ENCODE measurements around the gene APBA1. TPM values are rescaled to one million over a fixed set of nuclear protein-coding genes. Genes with fewer than 3 reads are reported as not detected.

Gene APBA1
- total RNA-seq, 2 donors from 2014 or later, result 6.8 to 9.5 TPM

GRCh38 chr9:69400470-69400869 lies 271.7 kb downstream of the APBA1 start:
- DNase-seq (ENCODE audit: low spot score) (no peak), ATAC-seq (ENCODE audit: insufficient number of reproducible peaks, low FRiP score, low read depth) (no peak)
- Histone ChIP-seq H3K27me3 (replicated peaks; ENCODE audit: insufficient read depth) (no peaks in the 10 kb centered on the region), H3K9me3 (no peaks in the 10 kb centered on the region), H3K27ac (no peak overlapping the region), H3K36me3 (no peaks in the 10 kb centered on the region), H3K4me1 (ENCODE audit: control insufficient read depth in 1 of 2, low read depth in 2 of 2) (peaks cover 4 to 15% of the 10 kb centered on the region in 2 donors), H3K4me3 (no peak overlapping the region)
- TF ChIP-seq CTCF (IDR thresholded peaks at IDR 0.05), result no peak

GRCh38 chr9:69397384-69398214 lies 274.6 kb downstream of the APBA1 start:
- DNase-seq (ENCODE audit: low spot score) (no peak), ATAC-seq (ENCODE audit: insufficient number of reproducible peaks, low FRiP score, low read depth) (no peak)
- H3K27ac ChIP-seq, result no peak overlapping the region
- no peak for TF ChIP-seq CTCF (IDR thresholded peaks at IDR 0.05)
- peak overlapping the region; percentile 40 for H3K4me3 ChIP-seq
- peaks cover 4 to 22% of the 10 kb centered on the region in 2 donors for H3K4me1 ChIP-seq (ENCODE audit: control insufficient read depth in 1 of 2, low read depth in 2 of 2)
- H3K27me3 ChIP-seq (replicated peaks; ENCODE audit: insufficient read depth), result no peaks in the 10 kb centered on the region
- H3K9me3 ChIP-seq, result no peaks in the 10 kb centered on the region
- H3K36me3 ChIP-seq, result no peaks in the 10 kb centered on the region

GRCh38 chr9:69396759-69397158 lies 275.4 kb downstream of the APBA1 start:
- DNase-seq (ENCODE audit: low spot score) (no peak), ATAC-seq (ENCODE audit: insufficient number of reproducible peaks, low FRiP score, low read depth) (no peak)
- Histone ChIP-seq H3K27ac (no peak overlapping the region), H3K9me3 (no peaks in the 10 kb centered on the region), H3K4me3 (no peak overlapping the region), H3K27me3 (replicated peaks; ENCODE audit: insufficient read depth) (no peaks in the 10 kb centered on the region), H3K36me3 (no peaks in the 10 kb centered on the region), H3K4me1 (ENCODE audit: control insufficient read depth in 1 of 2, low read depth in 2 of 2) (peaks cover 11 to 30% of the 10 kb centered on the region in 2 donors)
- no peak for TF ChIP-seq CTCF (IDR thresholded peaks at IDR 0.05)

- Histone ChIP-seq H3K36me3 (no peaks in the 10 kb centered on the region), H3K27ac (no peak overlapping the region), H3K9me3 (no peaks in the 10 kb centered on the region), H3K4me1 (ENCODE audit: control insufficient read depth in 1 of 2, low read depth in 2 of 2) (peaks cover 16 to 38% of the 10 kb centered on the region in 2 donors), H3K4me3 (no peak overlapping the region), H3K27me3 (replicated peaks; ENCODE audit: insufficient read depth) (no peaks in the 10 kb centered on the region)
- DNase-seq (ENCODE audit: low spot score) (no peak), ATAC-seq (ENCODE audit: insufficient number of reproducible peaks, low FRiP score, low read depth) (no peak)
- no peak for TF ChIP-seq CTCF (IDR thresholded peaks at IDR 0.05)
These were observed 276.5 kb downstream of the APBA1 start for GRCh38 chr9:69395718-69396117.

- no peaks in the 10 kb centered on the region for H3K27me3 ChIP-seq (replicated peaks; ENCODE audit: insufficient read depth)
- peaks cover 16 to 38% of the 10 kb centered on the region in 2 donors for H3K4me1 ChIP-seq (ENCODE audit: control insufficient read depth in 1 of 2, low read depth in 2 of 2)
- no peaks in the 10 kb centered on the region for H3K36me3 ChIP-seq
- H3K9me3 ChIP-seq, result no peaks in the 10 kb centered on the region
- no peak for ATAC-seq (ENCODE audit: insufficient number of reproducible peaks, low FRiP score, low read depth)
- DNase-seq (ENCODE audit: low spot score), result no peak
- H3K4me3 ChIP-seq, result no peak overlapping the region
- no peak for TF ChIP-seq CTCF (IDR thresholded peaks at IDR 0.05)
- no peak overlapping the region for H3K27ac ChIP-seq
These were observed 278.7 kb downstream of the APBA1 start for GRCh38 chr9:69393425-69393824.
